Transverse colon (tissue), 4 donors: ENCODE data around the gene TCN1. TPM values are rescaled to one million over a fixed set of nuclear protein-coding genes. Genes with fewer than 3 reads are reported as not detected.
"Not testable (repeated sequence)": the region's sequence is repeated elsewhere in the genome, so short reads cannot be mapped to it uniquely, and the experiment has no call there.

Source experiments
- DNase-seq: peaks from one replicate; pipeline ENCODE4 v3.0.0-alpha.2; 2019
- H3K27ac ChIP-seq, 4 donors: fragments of 200-600 bp; sonication (generic); 2 replicates each; pipeline ENCODE4 v1.5.1; 2016 to 2018; ENCODE audit warnings: inconsistent platforms in 4 of 4
- H3K27me3 ChIP-seq: fragments of 200-600 bp; sonication (generic); 2 replicates; pipeline ENCODE4 v1.5.1; 2017; ENCODE audit warnings: inconsistent platforms
- H3K36me3 ChIP-seq, 4 donors: fragments of 200-600 bp; sonication (generic); 2 replicates each; pipeline ENCODE4 v1.5.1; 2017 to 2019; ENCODE audit warnings: inconsistent platforms in 4 of 4
- H3K4me1 ChIP-seq, 4 donors: fragments of 200-600 bp; sonication (generic); 2 replicates each; pipeline ENCODE4 v1.5.1; 2017 to 2020; ENCODE audit warnings: inconsistent platforms in 4 of 4
- H3K4me3 ChIP-seq, 4 donors: fragments of 200-600 bp; sonication (generic); 1 replicate in 1 of 4; 2 replicates in 3 of 4; pipeline versions ENCODE4 v1.5.1 to v1.6.1; 2017 to 2019; ENCODE audit warnings: inconsistent platforms in 4 of 4
- H3K9me3 ChIP-seq, 2 donors: fragments of 200-600 bp; sonication (generic); 2 replicates each; pipeline ENCODE4 v1.5.1; 2017 to 2019; ENCODE audit warnings: inconsistent platforms in 2 of 2
- EP300 ChIP-seq: sonication (generic); formaldehyde crosslinking; IDR thresholded peaks from one replicate; pipeline ENCODE4 v1.6.1; 2017; ENCODE audit warnings: antibody characterized with exemption, low read depth
- POLR2A ChIP-seq: fragments of 450-650 bp; IDR thresholded peaks from one replicate; pipeline ENCODE4 v1.6.1; 2016; ENCODE audit warnings: antibody characterized with exemption, mild to moderate bottlenecking, moderate library complexity
- POLR2AphosphoS5 ChIP-seq, 3 donors: sonication (generic); formaldehyde crosslinking; IDR thresholded peaks; one replicate each; pipeline ENCODE4 v1.6.1; 2016; ENCODE audit warnings: antibody characterized with exemption in 3 of 3
- WGBS, 2 donors: methylation state at CpG; one replicate each; pipeline ENCODE4 v1.1.5; 2018; ENCODE audit warnings: low coverage in 1 of 2; 5-methylcytosine and 5-hydroxymethylcytosine counted together
- in situ Hi-C, 4 donors: fragments of 200-750 bp; cut with MboI; loops; one replicate each; pipeline versions ENCODE4 v1.15.0 to v1.15.1; 2017; ENCODE audit warnings: low sequenced_read_pairs in 3 of 4, low pct_ligation_motif_present in 1 of 4, low pct_unique_long_range_greater_than_20kb in 1 of 4
- intact Hi-C: fragments of 100-400 bp; cut with DNase I; formaldehyde crosslinking; loops from one replicate; pipeline ENCODE4 v1.15.1; 2023; ENCODE audit warnings: low total_unique reads
- total RNA-seq, 4 donors: library from RNA; depleted of rRNA; stranded (reverse); fragments of >200 nt; gene quantifications; one replicate each; pipeline ENCODE4 v1.1.0, GENCODE V29; 2016
- TF ChIP-seq, protein P1 (sequence below), 5 experiments: fragments of 200-600 bp in 3 of 5; fragments of 450-650 bp in 2 of 5; sonication (generic) in 3 of 5; IDR thresholded peaks; 1 replicate in 2 of 5; 2 replicates in 3 of 5; pipeline ENCODE4 v1.5.1; 2016 to 2017; ENCODE audit warnings: antibody characterized with exemption in 5 of 5, inconsistent platforms in 3 of 5, mild to moderate bottlenecking in 2 of 5, moderate library complexity in 1 of 5

TCN1 gene
- total RNA-seq, 4 donors from 2014 or later: not detected

DNA sequence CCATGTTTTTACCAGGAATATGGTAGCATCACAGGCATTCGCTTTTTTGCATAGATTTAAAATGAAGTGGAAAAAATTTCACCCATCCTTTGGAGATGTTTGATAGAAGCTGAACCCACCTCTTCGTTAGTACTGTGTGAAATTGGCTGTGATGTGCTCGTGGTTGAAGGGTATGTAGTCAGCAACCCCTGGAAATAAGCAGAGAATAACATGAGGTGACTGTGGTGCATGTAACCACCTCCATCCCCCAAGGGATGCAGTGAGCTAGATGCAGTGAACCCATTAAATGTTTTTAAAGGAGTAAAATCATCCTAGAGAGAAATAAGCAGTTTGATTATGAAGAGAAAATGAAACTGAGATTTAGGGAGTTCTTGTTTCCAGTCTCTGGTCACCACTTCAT, 36.9 kb downstream of the TCN1 start:
- in situ Hi-C loops (loop anchor here in 2 of 4 donors (10.0 to 25.0 kb wide), 2 partner anchors 305 to 308 kb away; no protein-coding TSS in a partner anchor), intact Hi-C loops (no loop called here)
- H3K4me1 ChIP-seq: no peaks in the 10 kb centered on the region

DNA sequence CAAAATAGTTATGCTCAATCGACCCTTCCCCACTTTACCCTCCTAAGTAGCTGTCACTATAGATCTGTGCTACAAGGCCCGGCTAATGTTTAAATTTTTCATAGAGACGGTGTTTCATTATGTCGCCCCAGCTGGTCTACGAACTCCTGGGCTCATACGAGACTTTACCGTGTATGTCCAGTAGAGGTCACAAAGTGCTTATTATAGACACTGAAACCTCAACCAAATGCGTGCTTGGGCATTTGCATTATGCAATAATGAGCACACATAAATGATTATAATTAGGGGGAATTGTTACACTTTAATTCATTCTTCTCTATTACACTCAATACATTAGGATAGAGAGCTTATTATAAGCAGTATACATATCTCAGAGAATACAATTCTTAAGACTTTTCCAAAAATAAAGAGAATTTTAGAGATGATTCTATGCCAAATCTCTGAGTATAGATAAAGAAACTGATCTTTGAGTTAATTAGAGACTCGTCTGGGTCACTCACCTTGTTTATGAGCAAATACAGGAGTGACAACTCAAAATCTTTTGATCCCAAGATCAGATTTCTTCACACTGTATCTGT, 43.2 kb downstream of the TCN1 start:
- WGBS, 2 donors: 3 to 5% methylated on average over 9 of the region's 9 CpGs
- no peak overlapping the region for H3K27ac ChIP-seq
- H3K27me3 ChIP-seq: no peaks in the 10 kb centered on the region
- H3K4me1 ChIP-seq: peaks cover 0 to 9% (median 6%) of the 10 kb centered on the region in 4 donors
- H3K36me3 ChIP-seq: no peaks in the 10 kb centered on the region
- intact Hi-C loops (no loop called here), in situ Hi-C loops (loop anchor here in 3 of 4 donors (5.0 to 25.0 kb wide), 3 partner anchors 286 to 312 kb away; no protein-coding TSS in a partner anchor)
- peak; percentile 33 for DNase-seq
- no peak for TF ChIP-seq EP300
- no peak for TF ChIP-seq POLR2A
- no peak for TF ChIP-seq POLR2AphosphoS5 (IDR thresholded peaks at IDR 0.05)
- TF ChIP-seq, protein P1, sequence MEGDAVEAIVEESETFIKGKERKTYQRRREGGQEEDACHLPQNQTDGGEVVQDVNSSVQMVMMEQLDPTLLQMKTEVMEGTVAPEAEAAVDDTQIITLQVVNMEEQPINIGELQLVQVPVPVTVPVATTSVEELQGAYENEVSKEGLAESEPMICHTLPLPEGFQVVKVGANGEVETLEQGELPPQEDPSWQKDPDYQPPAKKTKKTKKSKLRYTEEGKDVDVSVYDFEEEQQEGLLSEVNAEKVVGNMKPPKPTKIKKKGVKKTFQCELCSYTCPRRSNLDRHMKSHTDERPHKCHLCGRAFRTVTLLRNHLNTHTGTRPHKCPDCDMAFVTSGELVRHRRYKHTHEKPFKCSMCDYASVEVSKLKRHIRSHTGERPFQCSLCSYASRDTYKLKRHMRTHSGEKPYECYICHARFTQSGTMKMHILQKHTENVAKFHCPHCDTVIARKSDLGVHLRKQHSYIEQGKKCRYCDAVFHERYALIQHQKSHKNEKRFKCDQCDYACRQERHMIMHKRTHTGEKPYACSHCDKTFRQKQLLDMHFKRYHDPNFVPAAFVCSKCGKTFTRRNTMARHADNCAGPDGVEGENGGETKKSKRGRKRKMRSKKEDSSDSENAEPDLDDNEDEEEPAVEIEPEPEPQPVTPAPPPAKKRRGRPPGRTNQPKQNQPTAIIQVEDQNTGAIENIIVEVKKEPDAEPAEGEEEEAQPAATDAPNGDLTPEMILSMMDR (IDR thresholded peaks at IDR 0.05): peak; percentile 47 to 81 (median 56)
- no peak overlapping the region for H3K4me3 ChIP-seq
- H3K9me3 ChIP-seq: no peaks in the 10 kb centered on the region

More for the DNA sequence above, 36.9 kb downstream of the TCN1 start:
- no peak for DNase-seq
- no peaks in the 10 kb centered on the region for H3K36me3 ChIP-seq
- H3K9me3 ChIP-seq: no peaks in the 10 kb centered on the region
- TF ChIP-seq, protein P1 (IDR thresholded peaks at IDR 0.05): no peak
- TF ChIP-seq EP300: no peak
- no peak for TF ChIP-seq POLR2AphosphoS5 (IDR thresholded peaks at IDR 0.05)
- TF ChIP-seq POLR2A: no peak
- 81% methylated on average over 3 of the region's 3 CpGs; no CpG with 5 or more reads in 1 of the 2 donors for WGBS, 2 donors
- H3K27me3 ChIP-seq: no peaks in the 10 kb centered on the region
- H3K4me3 ChIP-seq: no peak overlapping the region
- no peak overlapping the region for H3K27ac ChIP-seq

DNA sequence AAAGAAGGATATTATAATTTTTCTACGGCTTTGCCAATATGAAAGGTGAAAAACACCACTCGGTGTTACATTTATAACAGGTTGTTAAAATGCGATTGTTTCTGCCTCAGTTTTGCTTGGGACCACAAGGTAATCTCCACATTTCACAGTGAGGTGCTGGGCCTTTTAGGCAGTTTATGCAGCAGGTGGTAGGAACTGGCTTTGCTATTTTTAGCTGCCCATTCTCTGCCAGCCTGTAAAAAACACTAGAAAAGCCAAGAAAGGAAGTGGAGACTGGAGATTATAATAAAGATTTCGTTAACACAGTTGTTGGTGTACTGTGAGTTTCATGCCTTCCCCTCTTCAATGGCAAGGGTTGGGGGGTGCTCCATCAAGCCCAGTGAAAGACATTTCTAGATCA, 47.7 kb downstream of the TCN1 start:
- Histone ChIP-seq H3K4me3 (no peak overlapping the region), H3K27ac (no peak overlapping the region), H3K36me3 (no peaks in the 10 kb centered on the region), H3K4me1 (peaks cover 0 to 9% (median 6%) of the 10 kb centered on the region in 4 donors), H3K27me3 (no peaks in the 10 kb centered on the region), H3K9me3 (no peaks in the 10 kb centered on the region)
- in situ Hi-C loops (loop anchor here in 3 of 4 donors (25.0 kb wide), 1 partner anchor 281 kb away; no protein-coding TSS in a partner anchor), intact Hi-C loops (no loop called here)
- TF ChIP-seq POLR2A: no peak
- TF ChIP-seq, protein P1 (IDR thresholded peaks at IDR 0.05): no peak
- no peak for TF ChIP-seq EP300
- TF ChIP-seq POLR2AphosphoS5 (IDR thresholded peaks at IDR 0.05): no peak
- DNase-seq: no peak
- WGBS, 2 donors: 65 to 77% methylated on average over 4 of the region's 4 CpGs

DNA sequence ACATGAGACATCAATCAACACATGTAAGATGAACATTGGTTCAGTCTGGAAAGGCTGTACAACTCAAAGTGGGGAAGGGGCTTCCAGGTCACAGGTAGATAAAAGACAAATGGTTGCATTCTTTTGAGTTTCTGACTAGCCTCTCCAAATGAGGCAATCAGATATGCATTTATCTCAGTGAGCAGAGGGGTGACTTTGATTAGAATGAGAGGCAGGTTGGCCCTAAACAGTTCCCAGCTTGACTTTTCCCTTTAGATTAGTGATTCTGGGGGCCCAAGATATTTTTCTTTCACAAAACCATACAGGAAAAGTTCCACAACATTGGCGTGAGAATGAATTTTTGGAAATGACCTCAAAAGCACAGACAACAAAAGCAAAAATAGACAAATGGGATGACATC, 49.9 kb downstream of the TCN1 start:
- H3K27ac ChIP-seq, H3K9me3 ChIP-seq, H3K36me3 ChIP-seq, H3K27me3 ChIP-seq, DNase-seq, intact Hi-C loops, H3K4me3 ChIP-seq, H3K4me1 ChIP-seq: not testable (repeated sequence)
- WGBS, 2 donors: 78% methylated on average over 1 of the region's 1 CpG; no CpG with 5 or more reads in 1 of the 2 donors
- in situ Hi-C loops: loop anchor here in 3 of 4 donors (25.0 kb wide), 1 partner anchor 279 kb away; no protein-coding TSS in a partner anchor
